DOHH2 (cell line): Measurements from ENCODE around the gene PRUNE1.

Experiments used
- H3F3A ChIP-seq: fragments of 200-600 bp; sonication (generic), shearing (Covaris generic); 2 replicates; pipeline ENCODE4 v1.6.0; 2016; ENCODE audit warnings: antibody characterized with exemption, mild to moderate bottlenecking; ENCODE audit not compliant: control insufficient read depth, insufficient read depth
- H3K27ac ChIP-seq: fragments of 200-600 bp; sonication (generic); 2 replicates; pipeline ENCODE4 v1.5.1; 2014; ENCODE audit warnings: low read depth, mild to moderate bottlenecking, low read length, moderate library complexity
- H3K27me3 ChIP-seq: fragments of 200-600 bp; sonication (generic); 2 replicates; pipeline ENCODE4 v1.6.1; 2014; ENCODE audit warnings: mild to moderate bottlenecking, low read length, mixed read lengths; ENCODE audit not compliant: control insufficient read depth
- H3K36me3 ChIP-seq: fragments of 200-600 bp; sonication (generic); 2 replicates; pipeline ENCODE4 v1.6.1; 2014; ENCODE audit warnings: mild to moderate bottlenecking, low read length, moderate library complexity, mixed read lengths; ENCODE audit not compliant: control insufficient read depth
- H3K4me1 ChIP-seq: fragments of 200-600 bp; sonication (generic); 2 replicates; pipeline ENCODE4 v1.6.1; 2014; ENCODE audit warnings: mild to moderate bottlenecking, low read length, mixed read lengths; ENCODE audit not compliant: control insufficient read depth
- H3K4me2 ChIP-seq: fragments of 200-600 bp; sonication (generic); 2 replicates; pipeline ENCODE4 v1.6.0; 2014; ENCODE audit warnings: mild to moderate bottlenecking, low read length, moderate library complexity
- H3K4me3 ChIP-seq: fragments of 200-600 bp; sonication (generic); 2 replicates; pipeline ENCODE4 v1.5.1; 2014; ENCODE audit warnings: mild to moderate bottlenecking, low read length, mixed read lengths
- H3K79me2 ChIP-seq: fragments of 200-600 bp; sonication (generic); 2 replicates; pipeline ENCODE4 v1.6.1; 2014; ENCODE audit warnings: mild to moderate bottlenecking, low read length, mixed read lengths; ENCODE audit not compliant: control insufficient read depth
- H3K9me2 ChIP-seq: fragments of 200-600 bp; sonication (generic); replicated peaks from 2 replicates; pipeline ENCODE4 v1.6.1; 2014; ENCODE audit warnings: mild to moderate bottlenecking, low read length, mixed read lengths; ENCODE audit not compliant: control insufficient read depth
- H3K9me3 ChIP-seq: fragments of 200-600 bp; sonication (generic); 2 replicates; pipeline ENCODE4 v1.6.1; 2014; ENCODE audit warnings: antibody characterized with exemption, low read length, mixed read lengths; ENCODE audit not compliant: control insufficient read depth, insufficient read depth
- H4K20me1 ChIP-seq: fragments of 200-600 bp; sonication (generic); 2 replicates; pipeline ENCODE4 v1.6.0; 2014; ENCODE audit warnings: low read depth, mild to moderate bottlenecking, antibody characterized with exemption, low read length, moderate library complexity; ENCODE audit not compliant: control insufficient read depth, insufficient read depth
- EZH2phosphoT487 ChIP-seq: fragments of 200-600 bp; sonication (generic); IDR thresholded peaks from 2 replicates; pipeline ENCODE4 v1.6.1; 2017; ENCODE audit warnings: borderline replicate concordance, mild to moderate bottlenecking, antibody characterized with exemption, low read length, moderate library complexity, mixed read lengths
- TF ChIP-seq, protein P1 (sequence below): fragments of 200-600 bp; sonication (generic); IDR thresholded peaks from one replicate; pipeline ENCODE4 v1.5.1; 2014; ENCODE audit warnings: antibody characterized with exemption, mild to moderate bottlenecking, low read depth, low read length; ENCODE audit not compliant: poor library complexity, severe bottlenecking

Gene PRUNE1

GRCh38 chr1:151043163-151043562 lies 34.9 kb downstream of the PRUNE1 start:
- Histone ChIP-seq H3K4me1 (peaks cover 11% of the 10 kb centered on the region), H3K9me2 (no peaks in the 10 kb centered on the region), H4K20me1 (no peaks in the 10 kb centered on the region), H3K4me2 (no peak overlapping the region), H3K36me3 (no peaks in the 10 kb centered on the region), H3K79me2 (no peaks in the 10 kb centered on the region), H3K9me3 (no peaks in the 10 kb centered on the region), H3K27me3 (no peaks in the 10 kb centered on the region), H3K4me3 (no peak overlapping the region), H3K27ac (no peak overlapping the region), H3F3A (no peaks in the 10 kb centered on the region; the same call in 1 of the 2 replicates)
- TF ChIP-seq, protein P1, sequence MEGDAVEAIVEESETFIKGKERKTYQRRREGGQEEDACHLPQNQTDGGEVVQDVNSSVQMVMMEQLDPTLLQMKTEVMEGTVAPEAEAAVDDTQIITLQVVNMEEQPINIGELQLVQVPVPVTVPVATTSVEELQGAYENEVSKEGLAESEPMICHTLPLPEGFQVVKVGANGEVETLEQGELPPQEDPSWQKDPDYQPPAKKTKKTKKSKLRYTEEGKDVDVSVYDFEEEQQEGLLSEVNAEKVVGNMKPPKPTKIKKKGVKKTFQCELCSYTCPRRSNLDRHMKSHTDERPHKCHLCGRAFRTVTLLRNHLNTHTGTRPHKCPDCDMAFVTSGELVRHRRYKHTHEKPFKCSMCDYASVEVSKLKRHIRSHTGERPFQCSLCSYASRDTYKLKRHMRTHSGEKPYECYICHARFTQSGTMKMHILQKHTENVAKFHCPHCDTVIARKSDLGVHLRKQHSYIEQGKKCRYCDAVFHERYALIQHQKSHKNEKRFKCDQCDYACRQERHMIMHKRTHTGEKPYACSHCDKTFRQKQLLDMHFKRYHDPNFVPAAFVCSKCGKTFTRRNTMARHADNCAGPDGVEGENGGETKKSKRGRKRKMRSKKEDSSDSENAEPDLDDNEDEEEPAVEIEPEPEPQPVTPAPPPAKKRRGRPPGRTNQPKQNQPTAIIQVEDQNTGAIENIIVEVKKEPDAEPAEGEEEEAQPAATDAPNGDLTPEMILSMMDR: no peak
- TF ChIP-seq EZH2phosphoT487: no peak

DNA sequence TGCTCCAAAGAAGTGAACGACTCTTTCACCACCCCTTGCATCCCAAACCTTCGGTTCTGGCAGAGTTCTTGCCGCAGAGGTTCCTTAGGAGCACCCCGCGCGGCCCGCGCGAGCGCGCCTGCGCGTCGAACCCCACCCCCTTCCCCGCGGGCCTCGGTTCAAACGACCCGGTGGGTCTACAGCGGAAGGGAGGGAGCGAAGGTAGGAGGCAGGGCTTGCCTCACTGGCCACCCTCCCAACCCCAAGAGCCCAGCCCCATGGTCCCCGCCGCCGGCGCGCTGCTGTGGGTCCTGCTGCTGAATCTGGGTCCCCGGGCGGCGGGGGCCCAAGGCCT lies 39.3 kb downstream of the PRUNE1 start, which contains the start of gene C1orf56:
Gene C1orf56 (plus strand): TSS at position 161 of the 334 bp plus-strand sequence. CDS start 97 bp downstream, at position 258.
- H3K4me2 ChIP-seq: peak within 1 kb of the TSS; percentile 92
- peaks cover 2% of the 10 kb centered on the region; the same call in 1 of the 2 replicates for H4K20me1 ChIP-seq
- H3K36me3 ChIP-seq: peaks cover 21% of the 10 kb centered on the region
- no peaks in the 10 kb centered on the region for H3K27me3 ChIP-seq
- H3K9me3 ChIP-seq: no peaks in the 10 kb centered on the region
- no peaks in the 10 kb centered on the region for H3K79me2 ChIP-seq
- no peaks in the 10 kb centered on the region for H3K9me2 ChIP-seq
- peak within 1 kb of the TSS; percentile 87 for H3K4me3 ChIP-seq
- peaks cover 17% of the 10 kb centered on the region for H3K4me1 ChIP-seq
- no peak for TF ChIP-seq EZH2phosphoT487
- TF ChIP-seq, protein P1: no peak
- peaks cover 33% of the 10 kb centered on the region for H3F3A ChIP-seq
- no peak within 1 kb of the TSS for H3K27ac ChIP-seq

- H3K9me3 ChIP-seq: no peaks in the 10 kb centered on the region
- H3K4me2 ChIP-seq: peak overlapping the region; percentile 92
- H3K4me3 ChIP-seq: peak overlapping the region; percentile 87
- H4K20me1 ChIP-seq: peaks cover 2% of the 10 kb centered on the region; the same call in 1 of the 2 replicates
- no peaks in the 10 kb centered on the region for H3K79me2 ChIP-seq
- no peak overlapping the region for H3K27ac ChIP-seq
- H3F3A ChIP-seq: peaks cover 38% of the 10 kb centered on the region
- no peaks in the 10 kb centered on the region for H3K9me2 ChIP-seq
- H3K4me1 ChIP-seq: peaks cover 17% of the 10 kb centered on the region
- H3K27me3 ChIP-seq: no peaks in the 10 kb centered on the region
- H3K36me3 ChIP-seq: peaks cover 26% of the 10 kb centered on the region
- TF ChIP-seq EZH2phosphoT487: no peak
- TF ChIP-seq, protein P1: peak; percentile 75
Observed at GRCh38 chr1:151047925-151048644, 39.8 kb downstream of the PRUNE1 start.
